Natural killer cell (primary cell): Measurements from ENCODE around the gene RGSL1. TPM values are rescaled to one million over a fixed set of nuclear protein-coding genes. Genes with fewer than 3 reads are reported as not detected.

ENCODE experiments used
- ATAC-seq, 3 donors: fragments of 150-1000 bp in 2 of 3; fragments of 200-7000 bp in 1 of 3; cut with Tn5 transposase; 1 replicate in 1 of 3; 2 replicates in 2 of 3; pipeline ENCODE4 v1.10.0; 2021; ENCODE audit warnings: mild to moderate bottlenecking in 2 of 3, moderate library complexity in 2 of 3
- DNase-seq, 2 donors: peaks; one replicate each; pipeline versions ENCODE4 v3.0.0 to v3.0.0-alpha.2; 2013 to 2021; ENCODE audit warnings: mixed read lengths in 1 of 2
- H3K27ac ChIP-seq: one replicate; pipeline ENCODE4 v1.5.1; 2013; ENCODE audit warnings: mild to moderate bottlenecking, low read length
- H3K27me3 ChIP-seq: one replicate; pipeline ENCODE4 v1.6.1; 2013; ENCODE audit warnings: low read length; ENCODE audit not compliant: control insufficient read depth, insufficient read depth
- H3K36me3 ChIP-seq: one replicate; pipeline ENCODE4 v1.6.1; 2013; ENCODE audit warnings: low read length; ENCODE audit not compliant: control insufficient read depth, insufficient read depth
- H3K4me1 ChIP-seq: one replicate; pipeline ENCODE4 v1.6.1; 2013; ENCODE audit warnings: low read length; ENCODE audit not compliant: control insufficient read depth, insufficient read depth
- H3K4me3 ChIP-seq: one replicate; pipeline ENCODE4 v1.5.1; 2013; ENCODE audit warnings: low read length
- H3K9me3 ChIP-seq: one replicate; pipeline ENCODE4 v1.6.1; 2013; ENCODE audit warnings: low read length; ENCODE audit not compliant: control insufficient read depth, insufficient read depth
- H3K27ac Mint-ChIP-seq, 2 donors: one replicate each; pipeline ENCODE4 v1.8.0; 2022; ENCODE audit warnings: mild to moderate bottlenecking in 2 of 2, mixed read lengths in 2 of 2, moderate library complexity in 1 of 2
- H3K27me3 Mint-ChIP-seq, 2 donors: one replicate each; pipeline ENCODE4 v1.8.0; 2022; ENCODE audit warnings: low read depth in 2 of 2, mixed read lengths in 2 of 2
- H3K36me3 Mint-ChIP-seq: one replicate; pipeline ENCODE4 v1.8.0; 2022; ENCODE audit warnings: mixed read lengths
- H3K4me1 Mint-ChIP-seq, 2 donors: one replicate each; pipeline ENCODE4 v1.8.0; 2022; ENCODE audit warnings: mixed read lengths in 2 of 2
- H3K4me3 Mint-ChIP-seq: one replicate; pipeline ENCODE4 v1.8.0; 2022; ENCODE audit warnings: mild to moderate bottlenecking, moderate library complexity, mixed read lengths
- H3K9me3 Mint-ChIP-seq, 2 donors: one replicate each; pipeline ENCODE4 v1.8.0; 2022; ENCODE audit warnings: mixed read lengths in 2 of 2
- CTCF ChIP-seq: fragments of 200-600 bp; IDR thresholded peaks from one replicate; pipeline ENCODE4 v1.8.0; 2022; ENCODE audit warnings: antibody characterized with exemption
- WGBS: methylation state at CpG from one replicate; pipeline ENCODE4 v1.1.7; 2013; ENCODE audit warnings: missing lambda C conversion rate; ENCODE audit not compliant: insufficient coverage; 5-methylcytosine and 5-hydroxymethylcytosine counted together
- intact Hi-C: fragments of 100-400 bp; cut with micrococcal nuclease; formaldehyde crosslinking; loops from one replicate; pipeline ENCODE4 v1.14.2; 2022
- total RNA-seq, 4 donors: library from RNA; stranded (reverse); fragments of 120-200 nt in 1 of 4; gene quantifications; one replicate each; pipeline versions ENCODE4 v1.2.3 to v1.2.4, GENCODE V29; 2013 to 2022

RGSL1 gene
- total RNA-seq, 3 donors from 2014 or later (not counting 1 experiment from before 2014, with no cell fraction given): not detected

- Mint-ChIP-seq H3K27ac (no peak overlapping the region), H3K27me3 (peaks cover 9 to 12% of the 10 kb centered on the region in 2 donors), H3K4me3 (no peak overlapping the region), H3K36me3 (no peaks in the 10 kb centered on the region), H3K4me1 (no peaks in the 10 kb centered on the region), H3K9me3 (no peaks in the 10 kb centered on the region)
- H3K4me1 ChIP-seq: peaks cover 4% of the 10 kb centered on the region
- H3K27ac ChIP-seq: no peak overlapping the region
- 90% methylated on average over 6 of the region's 6 CpGs for WGBS
- H3K4me3 ChIP-seq: no peak overlapping the region
- no peaks in the 10 kb centered on the region for H3K36me3 ChIP-seq
- no peaks in the 10 kb centered on the region for H3K9me3 ChIP-seq
- TF ChIP-seq CTCF: no peak
- ATAC-seq (no peak), DNase-seq (no peak)
- intact Hi-C loops: no loop called here
- no peaks in the 10 kb centered on the region for H3K27me3 ChIP-seq
These were observed 147.0 kb downstream of the RGSL1 start for GRCh38 chr1:182596934-182597333.

- intact Hi-C loops: no loop called here
- no peaks in the 10 kb centered on the region for H3K27me3 ChIP-seq
- no peak overlapping the region for H3K27ac ChIP-seq
- H3K4me3 ChIP-seq: no peak overlapping the region
- peaks cover 10 to 12% of the 10 kb centered on the region in 2 donors for H3K27me3 Mint-ChIP-seq
- no peaks in the 10 kb centered on the region for H3K4me1 Mint-ChIP-seq
- ATAC-seq (no peak), DNase-seq (no peak)
- no peaks in the 10 kb centered on the region for H3K9me3 ChIP-seq
- H3K9me3 Mint-ChIP-seq: no peaks in the 10 kb centered on the region
- no peak overlapping the region for H3K27ac Mint-ChIP-seq
- H3K36me3 Mint-ChIP-seq: no peaks in the 10 kb centered on the region
- H3K4me3 Mint-ChIP-seq: no peak overlapping the region
- H3K4me1 ChIP-seq: peaks cover 4% of the 10 kb centered on the region
- no peak for TF ChIP-seq CTCF
- 70% methylated on average over 5 of the region's 5 CpGs for WGBS
- no peaks in the 10 kb centered on the region for H3K36me3 ChIP-seq
These were observed 148.3 kb downstream of the RGSL1 start for GRCh38 chr1:182598296-182598695.

- no peak for TF ChIP-seq CTCF
- peaks cover 0 to 15% of the 10 kb centered on the region in 2 donors for H3K27me3 Mint-ChIP-seq
These were observed 149.4 kb downstream of the RGSL1 start for GRCh38 chr1:182599339-182599738.

GRCh38 chr1:182600036-182600713 lies 150.2 kb downstream of the RGSL1 start:
- H3K27ac ChIP-seq: no peak overlapping the region
- intact Hi-C loops: loop anchor here (5.0 kb wide), 2 partner anchors 62 to 237 kb away; partner anchors contain the start of gene DHX9

More at GRCh38 chr1:182599339-182599738, 149.4 kb downstream of the RGSL1 start:
- 93% methylated on average over 6 of the region's 6 CpGs for WGBS
- peak in 1 of 2 donors; percentile 46 for DNase-seq
- H3K36me3 Mint-ChIP-seq: no peaks in the 10 kb centered on the region
- no peak overlapping the region for H3K27ac Mint-ChIP-seq
- Histone ChIP-seq H3K27me3 (no peaks in the 10 kb centered on the region), H3K9me3 (no peaks in the 10 kb centered on the region), H3K36me3 (no peaks in the 10 kb centered on the region), H3K4me3 (no peak overlapping the region), H3K27ac (no peak overlapping the region), H3K4me1 (peaks cover 13% of the 10 kb centered on the region)
- H3K4me3 Mint-ChIP-seq: no peak overlapping the region
- H3K9me3 Mint-ChIP-seq: no peaks in the 10 kb centered on the region
- intact Hi-C loops: no loop called here
- peaks cover 10% of the 10 kb centered on the region in 2 donors for H3K4me1 Mint-ChIP-seq
- ATAC-seq: no peak

More at GRCh38 chr1:182600036-182600713, 150.2 kb downstream of the RGSL1 start:
- no peak for TF ChIP-seq CTCF
- H3K4me3 Mint-ChIP-seq: no peak overlapping the region
- DNase-seq: no peak
- no peaks in the 10 kb centered on the region for H3K9me3 Mint-ChIP-seq
- H3K36me3 Mint-ChIP-seq: no peaks in the 10 kb centered on the region
- H3K4me1 ChIP-seq: peaks cover 18% of the 10 kb centered on the region
- H3K27me3 ChIP-seq: peaks cover 4% of the 10 kb centered on the region
- H3K4me1 Mint-ChIP-seq: peaks cover 15 to 16% of the 10 kb centered on the region in 2 donors
- ATAC-seq: no peak
- no peaks in the 10 kb centered on the region for H3K9me3 ChIP-seq
- no peaks in the 10 kb centered on the region for H3K36me3 ChIP-seq
- H3K27me3 Mint-ChIP-seq: peaks cover 0 to 18% of the 10 kb centered on the region in 2 donors
- H3K27ac Mint-ChIP-seq: no peak overlapping the region
- no peak overlapping the region for H3K4me3 ChIP-seq
- 92% methylated on average over 17 of the region's 17 CpGs for WGBS
